Lower lobe of right lung (tissue), 2 donors: ENCODE measurements around the gene SMG6. TPM values are rescaled to one million over a fixed set of nuclear protein-coding genes. Genes with fewer than 3 reads are reported as not detected.
A peak's percentile ranks its signal among the peaks of the same experiment; 100 is the strongest.

Experiments used
- ATAC-seq, 2 donors: fragments of 200-7000 bp; cut with Tn5 transposase; one replicate each; pipeline ENCODE4 v1.9.1; 2020 to 2022; ENCODE audit warnings: mild to moderate bottlenecking in 2 of 2, moderate library complexity in 2 of 2
- DNase-seq: peaks from one replicate; pipeline ENCODE4 v3.0.0-alpha.2; 2020
- H3K27ac ChIP-seq: fragments of 200-600 bp; one replicate; pipeline ENCODE4 v1.8.0; 2022
- H3K27me3 ChIP-seq: fragments of 200-600 bp; one replicate; pipeline ENCODE4 v1.8.0; 2022; ENCODE audit warnings: low read depth
- H3K36me3 ChIP-seq: fragments of 200-600 bp; one replicate; pipeline ENCODE4 v1.8.0; 2022; ENCODE audit warnings: mild to moderate bottlenecking
- H3K4me1 ChIP-seq: fragments of 200-600 bp; one replicate; pipeline ENCODE4 v1.8.0; 2022
- H3K4me3 ChIP-seq: fragments of 200-600 bp; one replicate; pipeline ENCODE4 v1.8.0; 2022; ENCODE audit warnings: mild to moderate bottlenecking
- H3K9me3 ChIP-seq: fragments of 200-600 bp; one replicate; pipeline ENCODE4 v1.8.0; 2022
- CTCF ChIP-seq: fragments of 200-600 bp; IDR thresholded peaks from one replicate; pipeline ENCODE4 v1.8.0; 2022; ENCODE audit warnings: antibody characterized with exemption, mild to moderate bottlenecking
- intact Hi-C: fragments of 100-400 bp; cut with DNase I; formaldehyde crosslinking; loops from one replicate; pipeline ENCODE4 v1.11.0; 2022
- total RNA-seq: library from RNA; stranded (reverse); fragmentation: NEBNext Ultra II Directional; extraction: Animal tissue kit (Norgen Biotek cat#: 25700); gene quantifications from one replicate; pipeline ENCODE4 v1.2.1, GENCODE V29; 2021
- donor health status: DM: no; HTN: yes; CAD: no; lungs with severe emphysema.

Gene SMG6
- total RNA-seq, 1 donor from 2014 or later, result 33.8 TPM

DNA sequence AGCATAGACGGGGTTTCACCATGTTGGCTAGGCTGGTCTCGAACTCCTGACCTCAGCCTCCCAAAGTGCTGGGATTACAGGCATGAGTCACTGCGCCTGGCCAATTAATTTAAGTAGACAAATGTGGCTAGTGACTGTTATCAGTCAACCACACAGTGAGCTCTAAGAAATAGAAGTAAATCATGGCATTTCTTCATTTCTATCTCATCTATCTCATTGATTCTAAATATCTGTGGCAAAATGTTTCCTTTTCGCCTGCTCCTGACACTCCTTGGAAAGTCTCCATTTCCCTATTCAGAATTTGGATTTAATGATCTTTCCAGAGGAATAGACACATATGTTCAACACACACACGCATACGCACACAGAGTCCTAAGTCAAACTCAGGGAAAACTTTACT is 167.3 kb downstream of the SMG6 start:
- Histone ChIP-seq H3K27me3 (no peaks in the 10 kb centered on the region), H3K36me3 (peaks cover 4% of the 10 kb centered on the region), H3K27ac (no peak overlapping the region), H3K4me1 (peaks cover 33% of the 10 kb centered on the region), H3K4me3 (no peak overlapping the region), H3K9me3 (no peaks in the 10 kb centered on the region)
- ATAC-seq (no peak), DNase-seq (no peak)
- TF ChIP-seq CTCF, result no peak
- intact Hi-C loops, result no loop called here

- H3K4me3 ChIP-seq, result no peak overlapping the region
- no peak overlapping the region for H3K27ac ChIP-seq
- ATAC-seq, result no peak
- DNase-seq, result no peak
- no peaks in the 10 kb centered on the region for H3K9me3 ChIP-seq
- H3K36me3 ChIP-seq, result peaks cover 4% of the 10 kb centered on the region
- no peak for TF ChIP-seq CTCF
- intact Hi-C loops, result no loop called here
- H3K27me3 ChIP-seq, result no peaks in the 10 kb centered on the region
- H3K4me1 ChIP-seq, result peaks cover 18% of the 10 kb centered on the region
These were observed 175.6 kb downstream of the SMG6 start for GRCh38 chr17:2128011-2128410.

DNA sequence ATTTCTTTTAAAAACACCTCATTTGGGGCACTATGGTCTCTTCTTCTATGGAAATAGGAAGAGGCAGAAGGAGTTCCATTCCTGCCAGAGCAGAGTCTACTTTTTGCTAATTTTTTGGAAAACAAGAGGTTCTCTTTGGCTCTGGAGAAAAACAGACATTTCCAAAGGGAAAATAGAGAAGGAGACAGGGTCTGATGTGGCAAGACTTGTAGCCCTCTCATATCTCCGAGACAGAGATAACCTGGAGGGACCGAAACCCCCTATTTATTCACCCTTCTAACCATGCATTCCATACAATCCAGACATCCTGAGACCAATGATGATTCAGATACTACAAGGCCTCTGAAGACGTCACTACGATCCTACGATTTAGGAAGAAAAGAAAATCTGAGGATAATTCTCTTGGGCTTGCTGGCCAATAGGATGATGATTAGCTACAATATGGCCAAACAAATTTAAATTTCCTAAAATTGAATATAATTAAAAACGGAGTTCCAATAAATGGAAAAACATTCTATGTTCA is 178.5 kb downstream of the SMG6 start:
- no peak for TF ChIP-seq CTCF
- intact Hi-C loops, result no loop called here

DNA sequence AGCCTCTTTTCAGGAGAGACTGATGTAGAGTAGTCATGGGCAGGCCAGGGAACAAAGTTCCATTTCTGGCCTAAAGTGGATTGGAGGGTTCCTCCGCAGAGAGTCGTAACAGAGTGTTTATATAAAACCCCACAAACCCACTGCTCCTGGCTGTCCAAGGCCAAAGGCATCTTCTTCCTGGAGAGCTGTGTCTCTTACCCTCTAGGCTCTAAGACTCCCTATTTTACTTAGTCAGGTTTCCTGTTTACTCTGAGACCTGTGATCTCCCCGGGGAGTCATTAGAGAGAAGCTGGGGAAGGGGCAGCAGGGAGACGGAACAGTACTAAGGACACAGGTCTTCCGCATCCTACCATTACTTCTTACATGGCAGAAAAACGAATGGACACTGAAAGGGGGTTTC is 179.2 kb downstream of the SMG6 start:
- intact Hi-C loops, result no loop called here
- Histone ChIP-seq H3K9me3 (no peaks in the 10 kb centered on the region), H3K4me1 (peaks cover 35% of the 10 kb centered on the region), H3K4me3 (no peak overlapping the region), H3K27me3 (no peaks in the 10 kb centered on the region), H3K36me3 (peaks cover 8% of the 10 kb centered on the region), H3K27ac (peak overlapping the region; percentile 69)
- ATAC-seq, result no peak
- TF ChIP-seq CTCF, result no peak
- no peak for DNase-seq

More for the DNA sequence above, 178.5 kb downstream of the SMG6 start:
- peaks cover 3% of the 10 kb centered on the region for H3K36me3 ChIP-seq
- H3K27ac ChIP-seq, result no peak overlapping the region
- no peaks in the 10 kb centered on the region for H3K27me3 ChIP-seq
- H3K4me3 ChIP-seq, result no peak overlapping the region
- no peaks in the 10 kb centered on the region for H3K9me3 ChIP-seq
- H3K4me1 ChIP-seq, result peaks cover 35% of the 10 kb centered on the region
- ATAC-seq (no peak), DNase-seq (no peak)

GRCh38 chr17:2123375-2124251 is 180.0 kb downstream of the SMG6 start:
- Histone ChIP-seq H3K27ac (peak overlapping the region; percentile 69), H3K36me3 (peaks cover 8% of the 10 kb centered on the region), H3K4me3 (peak overlapping the region; percentile 1), H3K4me1 (peaks cover 35% of the 10 kb centered on the region), H3K27me3 (no peaks in the 10 kb centered on the region), H3K9me3 (no peaks in the 10 kb centered on the region)
- peak; percentile 15 for TF ChIP-seq CTCF
- ATAC-seq (peak; percentile 85 to 89), DNase-seq (no peak)
- intact Hi-C loops, result no loop called here
